Stimulated activated CD4-positive, alpha-beta T cell treated with anti-CD3 and anti-CD28 coated beads, Interleukin-4, amount 100 ng/mL, for 24 hours (primary cell): ENCODE measurements around the gene C3orf49.

Source experiments
- DNase-seq: peaks from one replicate; pipeline ENCODE4 v3.0.0-alpha.2; 2020

Gene C3orf49, protein sequence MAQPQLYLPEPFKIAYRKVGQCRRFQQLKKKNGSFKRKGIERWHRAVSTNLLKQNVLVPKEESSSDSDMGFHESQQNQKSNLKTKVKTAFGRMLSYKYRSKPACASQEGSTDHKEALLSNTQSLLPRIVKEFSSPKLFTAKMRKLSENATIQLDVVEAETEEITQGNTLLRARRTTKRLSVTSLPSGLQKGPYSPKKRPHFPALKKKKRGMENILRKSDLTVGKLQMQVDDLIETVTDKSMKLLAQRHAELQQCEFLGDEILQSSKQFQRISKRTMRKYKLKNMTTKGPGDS

DNA sequence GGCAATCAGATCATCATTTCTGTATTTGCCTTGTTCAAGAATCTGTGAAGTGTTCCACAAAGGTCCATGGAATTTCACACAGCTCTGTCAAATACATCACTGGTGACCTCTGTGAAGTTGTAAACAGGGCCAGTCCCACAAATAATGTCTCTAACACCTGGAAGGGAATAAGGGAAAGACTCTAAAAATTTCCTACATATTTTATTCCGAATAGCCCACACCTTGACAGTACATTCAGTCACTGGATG, at the start of gene C3orf49:
TSS of gene C3orf49 (plus strand) at position 149 of the 248 bp plus-strand sequence. CDS start 173 bp downstream, outside the sequence.
- DNase-seq = no peak

DNA sequence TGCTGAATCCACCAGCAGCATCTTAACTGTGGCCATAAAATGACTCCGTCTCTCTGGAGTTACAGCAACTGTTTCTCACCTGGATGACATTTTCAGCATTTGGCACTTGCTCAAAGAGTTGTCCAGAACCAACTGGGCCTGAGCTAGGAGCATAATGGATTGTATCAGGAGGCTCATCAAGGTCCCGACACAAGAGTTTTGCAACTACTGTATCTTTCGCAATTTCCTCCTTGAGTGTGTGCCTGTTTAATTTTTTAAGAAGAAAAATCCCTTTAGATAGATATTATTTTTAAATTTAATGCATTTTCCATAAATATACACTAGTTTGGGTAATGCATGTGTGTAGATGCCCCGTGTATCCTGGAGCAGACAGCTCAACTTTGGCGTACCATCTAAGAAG, 44.3 kb upstream of the C3orf49 start:
- no peak for DNase-seq

DNA sequence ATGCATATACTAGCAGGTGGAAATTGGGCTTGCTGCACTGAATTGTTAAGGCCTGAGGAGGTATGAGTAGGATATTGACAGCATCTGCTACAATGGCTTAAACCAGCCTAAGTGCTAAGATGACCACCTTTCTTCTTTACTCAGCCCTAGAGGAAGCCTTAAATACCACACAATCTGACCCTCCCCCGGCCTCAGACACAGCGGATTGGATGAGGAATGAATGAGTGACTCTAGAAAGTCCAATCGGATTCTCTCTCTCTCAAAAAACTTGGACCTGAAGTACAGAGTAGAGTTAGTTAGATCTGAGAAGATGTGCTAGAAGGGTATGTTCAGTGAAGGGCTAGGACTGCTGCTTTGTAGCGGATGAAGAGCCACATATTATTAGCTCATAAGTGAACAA, 39.9 kb upstream of the C3orf49 start:
- DNase-seq = no peak

DNA sequence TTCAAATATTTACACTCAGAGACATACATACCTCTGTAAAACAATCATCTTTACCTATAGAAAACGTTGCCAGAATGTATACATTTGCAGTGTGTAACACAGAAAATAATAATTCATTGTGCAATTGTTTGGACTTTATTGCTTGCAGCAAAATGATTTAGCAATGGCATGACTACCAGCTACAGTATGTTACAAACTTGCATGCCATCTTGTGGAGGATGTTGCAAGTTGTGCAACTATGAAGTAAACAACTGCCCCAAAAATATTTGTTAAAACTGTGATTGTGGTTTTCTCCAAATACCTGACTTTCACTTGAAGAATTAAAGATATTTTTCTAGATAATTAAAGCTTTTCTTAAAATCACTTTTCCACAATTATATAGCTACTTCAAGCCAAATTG, 27.1 kb upstream of the C3orf49 start:
- no peak for DNase-seq

DNA sequence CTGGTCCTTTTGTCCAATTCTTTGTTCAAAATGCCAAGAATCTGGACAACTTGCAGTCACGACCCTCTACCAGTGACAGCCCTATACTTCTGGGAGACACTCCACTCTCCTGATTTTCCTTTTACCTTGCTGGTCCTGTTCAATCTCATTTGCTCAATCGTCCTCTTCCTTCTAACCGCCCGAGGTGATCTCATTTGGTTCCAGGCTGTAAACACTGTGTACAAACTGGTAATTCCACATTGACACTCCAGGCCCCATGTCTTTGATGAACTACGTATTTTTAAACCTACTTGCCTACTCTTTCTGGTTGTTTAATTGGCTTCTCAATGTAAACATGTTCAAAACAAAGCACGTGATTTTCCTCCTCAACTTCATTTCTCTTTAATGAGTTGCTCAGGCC, 23.7 kb upstream of the C3orf49 start:
- no peak for DNase-seq

DNA sequence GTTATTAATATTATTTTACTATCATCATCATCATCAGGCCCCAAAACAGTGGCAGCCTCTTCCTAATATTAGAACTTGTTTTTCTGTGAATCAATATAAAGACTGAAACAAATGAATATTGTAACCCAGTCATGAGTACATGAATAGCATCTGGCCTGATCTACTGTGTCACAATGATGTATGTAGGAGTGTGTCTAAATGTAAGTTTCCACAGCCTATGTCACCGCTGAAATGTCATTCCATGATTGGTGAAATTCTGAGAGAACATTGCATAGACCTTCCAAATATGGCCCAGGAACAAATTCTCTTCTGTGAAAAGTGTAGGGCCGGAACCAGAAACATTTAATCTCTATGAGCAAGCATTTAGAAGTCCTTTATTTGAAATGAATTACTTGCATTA, 20.6 kb upstream of the C3orf49 start:
- no peak for DNase-seq

DNA sequence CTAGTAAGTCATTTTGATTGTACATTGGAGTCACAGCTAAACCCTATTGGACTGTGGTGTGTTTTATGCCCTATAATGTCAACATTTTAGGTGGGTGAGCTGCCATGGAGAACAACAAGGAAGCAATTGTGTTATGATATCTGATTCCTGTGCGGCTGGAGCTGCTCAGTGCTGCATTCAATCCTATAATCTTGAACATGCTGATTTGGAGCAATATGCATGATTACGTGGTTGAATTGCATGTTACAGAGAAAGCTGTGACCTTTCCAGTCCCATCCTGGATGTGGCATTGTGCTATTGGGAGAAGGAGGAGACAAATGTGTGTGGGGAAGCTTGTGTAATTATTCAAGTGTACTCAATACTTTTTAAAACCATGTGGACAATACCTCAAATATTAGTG, 20.1 kb upstream of the C3orf49 start:
- DNase-seq = no peak

DNA sequence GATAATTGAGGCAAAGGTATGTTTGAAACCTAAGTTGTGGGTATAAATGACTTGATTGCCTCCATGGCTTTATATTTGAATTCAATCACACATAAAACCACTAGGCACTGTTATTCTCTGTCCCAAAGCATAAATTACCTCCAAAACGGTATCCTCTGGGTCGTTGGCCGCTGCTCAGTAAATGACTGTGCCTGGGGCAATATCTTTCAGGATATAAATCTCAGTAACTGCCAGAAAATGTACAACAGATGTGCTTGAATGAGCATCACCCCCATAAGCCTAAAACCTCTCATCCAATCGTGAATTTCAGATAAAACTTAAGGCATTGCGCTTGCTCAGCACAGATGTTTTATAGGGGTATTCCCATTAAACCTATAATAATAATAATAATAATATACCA, 19.0 kb upstream of the C3orf49 start:
- no peak for DNase-seq

DNA sequence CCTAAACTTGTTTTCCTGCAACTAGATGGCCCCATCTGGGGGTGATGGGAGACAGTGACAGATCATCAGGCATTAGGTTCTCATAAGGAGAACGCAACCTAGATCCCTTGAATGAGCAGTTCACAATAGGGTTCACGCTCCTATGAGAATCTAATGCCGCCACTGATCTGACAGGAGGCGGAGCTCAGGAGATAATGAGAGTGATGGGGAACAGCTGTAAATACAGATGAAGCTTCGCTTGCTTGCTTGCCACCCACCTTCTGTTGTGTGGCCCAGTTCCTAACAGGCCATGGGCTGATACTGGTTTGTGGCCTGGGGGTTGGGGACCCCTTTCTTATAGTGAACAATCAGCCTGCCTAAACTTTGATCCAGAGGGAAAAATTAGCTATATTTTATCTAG, 15.2 kb upstream of the C3orf49 start:
- no peak for DNase-seq

DNA sequence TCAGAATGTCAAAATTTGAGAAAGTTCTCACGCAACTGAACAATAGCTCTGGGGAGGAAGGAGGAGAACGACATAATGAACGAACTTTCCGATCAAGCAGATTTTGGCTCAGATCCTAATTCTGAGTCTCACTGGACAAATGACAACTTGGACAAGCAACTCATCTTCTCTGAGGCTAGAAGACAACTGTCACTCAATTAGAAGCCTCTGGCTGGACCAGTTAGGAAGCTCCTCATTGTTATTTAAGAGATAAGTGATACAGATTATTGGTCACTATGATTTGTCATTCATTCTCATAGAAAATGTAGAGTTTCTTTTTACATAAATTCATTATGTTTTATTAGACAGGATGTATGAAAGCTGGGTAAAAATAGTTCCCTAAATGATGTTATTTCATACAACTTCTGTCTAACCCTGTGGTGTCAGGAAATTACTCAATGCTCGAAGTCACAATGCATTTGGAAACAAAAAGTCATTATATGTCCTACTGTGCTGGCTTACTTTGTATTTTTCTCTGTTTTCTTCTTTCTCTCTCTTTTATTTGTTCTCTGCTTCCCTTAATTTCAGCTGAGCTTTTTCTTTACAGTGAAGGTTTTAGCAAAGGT, 11.0 kb upstream of the C3orf49 start:
- DNase-seq = no peak

DNA sequence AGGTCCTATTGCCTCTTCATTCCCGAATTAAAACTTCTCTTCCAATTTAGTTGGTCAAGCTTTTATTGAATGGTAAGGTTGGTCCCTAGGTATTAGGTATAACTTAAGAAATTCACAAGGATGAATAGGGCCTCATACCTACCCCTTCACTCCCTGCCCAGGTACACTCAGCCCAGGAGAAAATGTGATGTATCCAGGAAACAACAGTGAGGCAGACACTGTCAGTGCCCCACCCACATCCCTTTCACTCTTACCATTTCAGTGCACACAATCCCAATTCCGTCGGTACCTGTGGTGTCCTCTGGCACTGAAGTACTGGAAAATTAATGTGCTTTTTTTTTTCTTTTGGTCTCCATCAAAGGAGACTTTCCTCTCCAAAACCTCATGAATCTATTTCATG, 10.5 kb upstream of the C3orf49 start:
- no peak for DNase-seq

DNA sequence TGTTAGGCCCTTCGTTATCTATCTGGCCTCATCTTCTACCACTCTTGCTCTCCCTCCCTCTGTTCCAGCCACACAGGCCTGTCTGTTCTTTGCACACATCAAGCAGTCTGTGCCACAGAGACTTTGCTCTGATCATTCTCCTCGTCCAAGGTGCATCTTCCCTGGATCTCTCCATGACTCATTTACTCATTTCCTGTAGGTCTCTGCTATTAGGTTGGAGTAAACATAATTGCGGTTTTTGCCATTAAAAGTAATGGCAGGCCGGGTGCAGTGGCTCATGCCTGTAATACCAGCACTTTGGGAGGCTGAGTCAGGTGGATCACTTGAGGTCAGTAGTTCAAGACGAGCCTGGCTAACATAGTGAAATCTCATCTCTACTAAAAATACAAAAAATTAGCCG, 9.5 kb upstream of the C3orf49 start:
- DNase-seq = no peak

DNA sequence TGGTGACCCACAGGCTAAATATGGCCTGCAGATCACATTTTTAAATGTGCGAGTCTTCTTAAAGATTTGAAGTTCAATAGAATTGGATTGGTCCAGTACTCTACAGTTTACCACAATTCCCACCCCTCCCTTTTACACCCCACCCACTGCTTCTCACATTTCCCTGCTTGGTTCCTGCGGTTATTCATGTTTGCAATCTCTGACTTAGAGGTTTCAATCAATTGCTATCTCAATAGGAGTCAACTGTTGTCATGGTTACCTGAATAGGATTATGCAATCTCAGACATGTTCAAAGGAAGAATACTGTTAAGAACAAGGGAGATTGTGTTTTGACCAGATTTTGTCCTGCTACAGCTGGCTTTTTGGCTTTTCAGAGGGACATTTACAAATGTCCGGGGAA, 4.9 kb upstream of the C3orf49 start:
- DNase-seq = no peak

DNA sequence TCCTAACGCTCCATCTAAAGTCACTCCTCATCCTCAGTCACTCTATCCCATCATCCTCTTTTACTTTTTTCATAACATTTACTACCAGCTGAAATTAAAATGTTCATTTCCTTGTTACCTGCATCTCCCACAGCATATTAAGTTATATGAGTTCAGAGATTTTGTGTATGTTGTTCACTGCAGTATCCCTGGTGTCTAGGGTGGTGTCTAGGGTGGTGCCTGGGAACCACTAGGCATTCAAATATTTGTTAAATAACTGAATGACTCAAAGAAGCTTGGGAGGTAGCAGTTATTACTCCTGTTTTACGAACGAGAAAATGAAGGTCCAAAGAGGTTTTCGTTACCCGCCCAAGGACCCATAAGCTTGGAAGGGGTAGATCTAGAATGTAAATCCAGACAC, 1.9 kb upstream of the C3orf49 start:
- no peak for DNase-seq

DNA sequence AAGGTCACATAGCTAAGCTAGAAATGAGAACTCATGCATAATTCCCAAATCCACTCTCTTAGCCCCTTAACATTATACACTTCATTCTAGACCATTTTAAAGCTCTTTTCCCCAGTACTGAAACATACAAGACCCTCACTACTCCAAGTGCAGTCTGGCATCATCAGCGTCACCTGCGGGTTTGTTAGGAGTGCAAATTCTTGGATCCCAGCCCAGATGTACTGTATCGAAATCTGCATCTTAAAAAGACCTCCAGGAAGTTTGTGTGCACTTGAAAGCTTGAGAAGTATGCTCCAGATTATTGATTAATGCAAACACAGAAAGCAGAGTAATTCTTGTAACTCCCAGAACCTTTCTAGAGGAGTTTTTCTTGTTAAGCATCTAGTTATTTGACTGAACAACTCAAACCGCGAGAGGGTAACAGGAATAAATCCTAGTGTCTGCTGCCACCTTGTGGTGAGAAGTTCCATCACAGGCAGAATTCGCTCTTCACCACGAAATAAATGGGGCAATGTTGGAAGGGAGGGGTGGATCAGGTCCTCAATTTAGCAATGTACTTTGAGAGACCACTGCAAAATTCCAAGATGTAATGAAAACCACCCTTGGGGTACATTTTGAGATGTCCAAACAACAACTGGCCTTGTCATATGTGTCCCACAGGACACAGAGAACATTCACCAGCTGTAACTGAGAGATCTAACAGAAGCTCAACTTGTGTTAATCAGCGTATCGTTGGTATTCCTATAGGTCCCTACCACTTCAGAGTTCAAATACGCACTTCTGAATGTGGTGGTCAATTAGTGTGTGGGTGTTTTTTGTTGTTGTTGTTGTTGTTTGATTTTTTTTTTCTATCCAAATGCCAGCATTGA, 583 bp upstream of the C3orf49 start:
- DNase-seq = peak; percentile 72

DNA sequence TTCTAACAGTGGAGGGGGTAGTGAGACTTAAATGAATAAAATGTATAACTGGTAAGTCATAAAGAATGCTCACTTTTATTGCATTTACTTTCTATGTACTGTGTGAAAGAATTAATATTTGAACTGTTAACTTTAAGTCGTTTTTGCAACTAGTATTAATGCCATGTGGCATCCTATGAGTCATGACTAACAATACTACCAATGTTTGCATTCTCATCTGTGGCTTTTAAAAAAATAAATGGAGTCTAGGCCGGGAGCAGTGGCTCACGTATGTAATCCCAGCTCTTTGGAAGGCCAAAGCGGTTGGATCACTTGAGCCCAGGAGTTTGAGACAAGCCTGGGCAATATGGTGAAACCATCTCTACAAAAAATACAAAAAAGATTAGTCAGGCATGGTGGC, 5.2 kb downstream of the C3orf49 start:
- no peak for DNase-seq

DNA sequence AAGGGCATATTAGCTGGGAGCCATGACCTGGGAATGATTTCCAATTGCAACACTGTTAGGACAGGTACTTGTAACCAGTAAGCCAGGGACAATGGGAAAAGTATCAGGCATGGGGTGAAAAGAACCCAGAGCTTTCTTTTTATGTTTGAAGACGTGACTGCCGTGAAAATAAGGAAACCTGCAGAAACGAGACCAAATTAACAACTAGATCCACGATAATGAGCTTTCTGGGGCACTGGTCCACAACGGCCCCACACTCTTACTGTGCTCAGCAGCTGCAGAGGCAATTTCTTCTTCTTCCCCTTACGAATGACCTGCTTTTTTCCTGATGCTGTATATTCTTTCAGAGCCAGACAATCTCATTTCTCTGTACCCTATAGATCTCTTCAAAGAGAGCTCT, 11.4 kb downstream of the C3orf49 start:
- no peak for DNase-seq

DNA sequence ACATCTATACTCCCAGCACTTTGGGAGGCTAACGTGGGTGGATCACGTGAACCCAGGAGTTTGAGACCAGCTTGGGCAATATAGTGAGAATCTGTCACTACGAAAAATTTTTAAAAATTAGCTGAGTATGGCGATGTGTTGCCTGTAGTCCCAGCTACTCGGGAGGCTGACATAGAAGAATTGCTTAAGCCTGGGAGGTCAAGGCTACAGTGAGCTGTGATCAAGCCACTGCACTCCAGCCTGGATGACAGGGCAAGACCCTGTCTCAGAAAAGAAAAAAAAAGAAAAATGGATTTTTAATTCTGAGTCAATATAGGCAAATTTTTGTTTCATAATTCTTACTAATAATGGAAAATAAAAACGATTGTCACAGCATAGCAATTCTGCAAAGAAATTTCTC, 13.3 kb downstream of the C3orf49 start:
- DNase-seq = no peak

DNA sequence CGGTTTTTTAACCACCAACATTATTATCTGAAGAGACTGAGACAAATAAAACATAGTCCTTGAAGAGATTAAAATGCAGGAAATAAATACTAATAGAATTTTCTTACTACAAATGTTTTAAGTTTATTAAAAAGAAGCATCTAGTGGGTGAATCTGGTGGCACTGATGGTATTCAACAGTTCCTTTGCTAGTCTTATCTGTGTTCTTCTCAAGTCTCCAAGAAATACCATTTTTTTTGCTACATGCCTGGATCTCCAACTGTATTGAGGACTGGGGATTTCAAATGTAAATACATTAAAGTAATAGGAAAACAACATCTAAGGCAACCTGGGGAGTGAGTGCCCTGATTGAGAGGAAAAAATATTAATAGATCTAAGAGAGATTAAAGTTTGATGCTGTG, 22.6 kb downstream of the C3orf49 start:
- DNase-seq = no peak

DNA sequence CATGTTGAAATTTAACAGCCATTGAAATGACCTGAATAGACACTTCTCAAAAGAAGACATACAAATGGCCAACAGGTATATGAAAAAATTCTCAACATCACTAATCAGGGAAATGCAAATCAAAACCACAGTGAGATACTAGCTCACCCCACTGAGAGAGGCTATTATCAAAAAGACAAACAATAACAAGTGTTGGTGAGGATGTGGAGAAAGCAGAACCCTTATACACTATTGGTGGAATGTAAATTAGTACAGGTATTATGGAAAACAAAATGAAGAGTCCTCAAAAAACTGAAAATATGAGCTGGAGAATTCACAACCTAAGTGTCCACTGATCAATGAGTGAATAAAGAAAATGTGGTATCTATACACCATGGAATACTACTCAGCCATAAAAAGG, 23.0 kb downstream of the C3orf49 start:
- no peak for DNase-seq

DNA sequence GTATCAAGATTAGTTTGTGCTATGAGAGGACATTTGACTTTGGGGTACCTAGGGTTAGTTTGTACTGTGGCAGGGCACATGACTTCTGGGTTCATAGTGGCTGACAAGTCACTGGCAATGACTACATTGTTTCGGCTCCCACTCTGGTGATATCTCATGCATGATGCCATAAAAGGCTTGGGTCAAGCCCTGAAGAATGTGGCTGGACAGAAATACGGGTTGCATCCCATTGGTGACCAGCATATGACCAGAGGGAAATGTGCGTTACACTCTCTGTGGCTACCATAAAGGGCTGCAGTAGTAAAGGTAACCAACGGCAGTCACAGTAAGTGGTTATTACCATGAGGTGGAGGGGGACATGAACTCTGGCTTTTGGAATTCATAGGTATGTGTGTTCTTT, 26.1 kb downstream of the C3orf49 start:
- no peak for DNase-seq

DNA sequence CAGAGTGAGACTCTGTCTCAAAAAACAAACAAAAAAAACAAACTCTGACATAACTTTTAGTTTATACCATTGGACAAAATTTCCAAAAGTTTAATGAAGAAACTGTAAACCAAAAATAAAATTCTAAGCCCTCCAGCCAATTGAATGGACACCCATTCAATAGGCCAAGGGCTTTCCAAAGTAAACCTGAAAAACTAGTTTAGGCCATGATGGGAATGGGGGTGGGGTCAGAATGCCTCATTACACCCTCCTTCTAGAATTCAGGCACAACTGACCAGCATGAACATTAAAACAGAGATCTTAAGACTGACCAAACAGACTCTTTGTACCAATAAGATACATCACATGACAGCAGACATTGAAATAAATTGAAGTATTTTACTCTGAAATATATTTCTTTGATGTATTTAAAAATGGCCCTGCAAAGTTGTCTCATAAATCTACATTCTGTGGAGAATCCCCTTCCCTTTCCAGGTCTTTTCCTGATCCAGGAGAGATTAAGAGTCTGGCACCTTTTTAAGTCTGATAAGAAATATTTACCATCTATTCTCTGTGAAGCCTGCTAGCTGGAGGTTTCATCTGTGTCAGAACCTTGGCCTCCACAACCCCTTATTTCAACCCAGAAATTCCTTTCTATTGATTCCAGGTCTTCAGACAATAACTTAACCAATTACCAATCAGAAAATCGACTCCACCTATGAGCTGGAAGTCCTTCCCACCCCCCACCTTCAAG, 28.8 kb downstream of the C3orf49 start:
- no peak for DNase-seq

DNA sequence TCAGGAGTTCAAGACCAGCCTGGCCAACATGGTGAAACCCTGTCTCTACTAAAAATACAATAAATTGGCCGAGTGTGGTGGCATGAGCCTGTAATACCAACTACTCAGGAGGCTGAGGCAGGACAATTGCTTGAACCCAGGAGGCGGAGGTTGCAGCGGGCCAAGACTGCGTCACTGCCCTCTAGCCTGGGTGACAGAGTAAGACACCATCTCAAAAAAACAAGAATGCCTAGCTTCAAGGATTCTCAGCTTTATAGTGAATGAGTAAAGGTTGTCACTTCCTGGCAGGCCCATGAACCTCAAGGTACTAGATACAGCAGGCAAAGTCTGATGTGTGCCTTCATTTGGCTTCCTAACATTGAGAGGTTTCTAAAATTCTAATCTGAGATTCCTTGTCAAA, 30.1 kb downstream of the C3orf49 start:
- no peak for DNase-seq

DNA sequence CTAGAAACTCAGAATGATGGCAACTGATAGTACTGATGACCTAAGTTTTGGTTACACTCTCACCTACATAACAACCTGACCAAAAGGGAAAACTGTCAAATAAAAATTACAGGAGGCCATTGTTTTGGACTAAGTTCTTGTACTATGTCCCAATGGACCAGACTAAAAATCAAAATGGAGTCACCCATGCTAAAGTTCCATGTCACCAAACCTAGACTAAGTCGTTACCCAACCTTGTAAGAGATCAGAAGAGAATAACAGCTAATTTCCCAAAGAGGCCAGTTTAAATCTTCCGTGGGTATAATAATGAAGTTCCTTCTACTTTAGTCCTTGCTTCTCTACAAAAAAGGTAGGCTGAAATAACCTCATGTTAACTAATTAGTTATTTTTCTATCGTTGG, 32.2 kb downstream of the C3orf49 start:
- no peak for DNase-seq
